ENCODE results near the gene NT5DC1. TPM values are rescaled to one million over a fixed set of nuclear protein-coding genes. Genes with fewer than 3 reads are reported as not detected.

The NT5DC1 gene
- total and polyA plus RNA-seq, 2 experiments from 2014 or later = 27.0 to 29.8 TPM

- TF ChIP-seq ETS1 (IDR thresholded peaks at IDR 0.05) = no peak
- TF ChIP-seq POLR2AphosphoS5 (IDR thresholded peaks at IDR 0.05; ENCODE audit: low read depth) = no peak
- TF ChIP-seq ZNF331 (CRISPR knock-in tag; IDR thresholded peaks at IDR 0.05; ENCODE audit: low read depth) = no peak
- TF ChIP-seq EZH2phosphoT487 (IDR thresholded peaks at IDR 0.05; ENCODE audit: unreplicated experiment) = no peak
- TF ChIP-seq EZH2 (IDR thresholded peaks at IDR 0.05; ENCODE audit: low read depth, unreplicated experiment) = no peak
- no peak for TF ChIP-seq ZNF114 (CRISPR knock-in tag; IDR thresholded peaks at IDR 0.05)
- TF ChIP-seq CREB1 (CRISPR knock-in tag; IDR thresholded peaks at IDR 0.05; ENCODE audit: low read depth) = no peak
These were observed 18.0 kb downstream of the NT5DC1 start (continued) for GRCh38 chr6:116118608-116119007.

- H3K27me3 Mint-ChIP-seq (ENCODE audit: insufficient read depth, low read depth, poor library complexity) = no peaks in the 10 kb centered on the region
- no peak for DNase-seq (ENCODE audit: low spot score)
- TF ChIP-seq EZH2phosphoT487 (IDR thresholded peaks at IDR 0.05; ENCODE audit: unreplicated experiment) (no peak), ZNF462 (CRISPR knock-in tag; IDR thresholded peaks at IDR 0.05) (no peak), STAT1 (IDR thresholded peaks at IDR 0.05; ENCODE audit: unreplicated experiment) (no peak), ZNF114 (CRISPR knock-in tag; IDR thresholded peaks at IDR 0.05) (no peak), POLR2AphosphoS5 (IDR thresholded peaks at IDR 0.05; ENCODE audit: low read depth) (no peak), REST (IDR thresholded peaks at IDR 0.05; ENCODE audit: unreplicated experiment) (no peak), EZH2 (IDR thresholded peaks at IDR 0.05; ENCODE audit: low read depth, unreplicated experiment) (no peak), JUNB (IDR thresholded peaks at IDR 0.05; ENCODE audit: unreplicated experiment) (no peak), ZNF331 (CRISPR knock-in tag; IDR thresholded peaks at IDR 0.05; ENCODE audit: low read depth) (no peak), CTCF (conservative IDR thresholded peaks at IDR 0.05; ENCODE audit: low read depth in 2 of 2) (no peak)
These were observed 19.8 kb downstream of the NT5DC1 start for GRCh38 chr6:116120430-116120829.

More at GRCh38 chr6:116120430-116120829, 19.8 kb downstream of the NT5DC1 start:
- ATAC-seq = no peak
- H3K36me3 Mint-ChIP-seq (ENCODE audit: low read depth) = peaks cover 22% of the 10 kb centered on the region
- Histone ChIP-seq H2AFZ (no peak overlapping the region), H3K4me2 (no peak overlapping the region), H3F3A (replicated peaks; ENCODE audit: low read depth) (no peaks in the 10 kb centered on the region), H3K9me2 (ENCODE audit: insufficient read depth) (no peaks in the 10 kb centered on the region), H3K27me3 (ENCODE audit: insufficient read depth) (no peaks in the 10 kb centered on the region), H4K20me1 (replicated peaks; ENCODE audit: insufficient read depth) (no peaks in the 10 kb centered on the region; the same call in 1 of the 2 replicates), H3K79me2 (replicated peaks; ENCODE audit: insufficient read depth) (no peaks in the 10 kb centered on the region), H3K4me1 (ENCODE audit: insufficient read depth) (no peaks in the 10 kb centered on the region), H3K4me3 (no peak overlapping the region), H3K27ac (ENCODE audit: low read depth) (no peak overlapping the region), H3K36me3 (ENCODE audit: insufficient read depth) (peaks cover 14% of the 10 kb centered on the region)
- no peaks in the 10 kb centered on the region for H3K9me3 Mint-ChIP-seq
- H3K4me3 Mint-ChIP-seq = no peak overlapping the region
- no peak overlapping the region for H3K27ac Mint-ChIP-seq
- H3K4me1 Mint-ChIP-seq = no peaks in the 10 kb centered on the region

Data from GM23338 (cell line).